Measurements from ENCODE around the gene KLRC1.
"Not testable (repeated sequence)": the region's sequence is repeated elsewhere in the genome, so short reads cannot be mapped to it uniquely, and the experiment has no call there.

DNA sequence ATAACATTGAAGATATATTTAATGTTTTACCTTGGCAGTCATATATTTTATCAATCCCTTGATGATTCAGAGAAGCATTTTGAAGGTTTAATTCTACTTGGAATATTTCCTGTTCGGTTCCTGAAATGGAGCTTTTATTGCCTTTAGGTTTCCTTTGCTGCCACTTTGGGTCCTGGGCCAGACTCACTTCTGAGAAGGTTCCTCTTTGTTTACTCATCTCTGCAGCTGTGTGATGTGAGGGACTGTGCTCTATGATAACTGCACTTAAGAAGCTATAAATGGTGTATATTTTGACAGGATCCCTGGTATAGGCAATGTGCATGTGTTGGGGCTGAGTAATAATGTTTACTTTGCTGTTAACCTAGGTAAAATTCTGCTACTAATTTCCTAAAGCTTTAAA is 32.8 kb downstream of the KLRC1 start, which contains the start of gene KLRC3:
- TF ChIP-seq, protein P1, sequence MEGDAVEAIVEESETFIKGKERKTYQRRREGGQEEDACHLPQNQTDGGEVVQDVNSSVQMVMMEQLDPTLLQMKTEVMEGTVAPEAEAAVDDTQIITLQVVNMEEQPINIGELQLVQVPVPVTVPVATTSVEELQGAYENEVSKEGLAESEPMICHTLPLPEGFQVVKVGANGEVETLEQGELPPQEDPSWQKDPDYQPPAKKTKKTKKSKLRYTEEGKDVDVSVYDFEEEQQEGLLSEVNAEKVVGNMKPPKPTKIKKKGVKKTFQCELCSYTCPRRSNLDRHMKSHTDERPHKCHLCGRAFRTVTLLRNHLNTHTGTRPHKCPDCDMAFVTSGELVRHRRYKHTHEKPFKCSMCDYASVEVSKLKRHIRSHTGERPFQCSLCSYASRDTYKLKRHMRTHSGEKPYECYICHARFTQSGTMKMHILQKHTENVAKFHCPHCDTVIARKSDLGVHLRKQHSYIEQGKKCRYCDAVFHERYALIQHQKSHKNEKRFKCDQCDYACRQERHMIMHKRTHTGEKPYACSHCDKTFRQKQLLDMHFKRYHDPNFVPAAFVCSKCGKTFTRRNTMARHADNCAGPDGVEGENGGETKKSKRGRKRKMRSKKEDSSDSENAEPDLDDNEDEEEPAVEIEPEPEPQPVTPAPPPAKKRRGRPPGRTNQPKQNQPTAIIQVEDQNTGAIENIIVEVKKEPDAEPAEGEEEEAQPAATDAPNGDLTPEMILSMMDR (IDR thresholded peaks at IDR 0.05; ENCODE audit: extremely low read depth in 1 of 2, insufficient read depth in 1 of 2, low read depth in 1 of 2, low read length in 2 of 2), result not testable (repeated sequence)
- not testable (repeated sequence) for TF ChIP-seq POLR2AphosphoS5 (IDR thresholded peaks at IDR 0.05; ENCODE audit: insufficient read depth, low read depth, low read length); MYC (IDR thresholded peaks at IDR 0.05; ENCODE audit: low read depth, low read length); POLR2A (IDR thresholded peaks at IDR 0.05; ENCODE audit: low read depth, low read length); EZH2 (IDR thresholded peaks at IDR 0.05; ENCODE audit: borderline replicate concordance, low read depth, low read length, severe bottlenecking)
- TF ChIP-seq, protein P2, sequence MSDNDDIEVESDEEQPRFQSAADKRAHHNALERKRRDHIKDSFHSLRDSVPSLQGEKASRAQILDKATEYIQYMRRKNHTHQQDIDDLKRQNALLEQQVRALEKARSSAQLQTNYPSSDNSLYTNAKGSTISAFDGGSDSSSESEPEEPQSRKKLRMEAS (IDR thresholded peaks at IDR 0.05; ENCODE audit: insufficient read depth, insufficient read length), result not testable (repeated sequence)

All from endothelial cell of umbilical vein (primary cell).